Measurements from ENCODE around the gene TTC36.

Gene TTC36

DNA sequence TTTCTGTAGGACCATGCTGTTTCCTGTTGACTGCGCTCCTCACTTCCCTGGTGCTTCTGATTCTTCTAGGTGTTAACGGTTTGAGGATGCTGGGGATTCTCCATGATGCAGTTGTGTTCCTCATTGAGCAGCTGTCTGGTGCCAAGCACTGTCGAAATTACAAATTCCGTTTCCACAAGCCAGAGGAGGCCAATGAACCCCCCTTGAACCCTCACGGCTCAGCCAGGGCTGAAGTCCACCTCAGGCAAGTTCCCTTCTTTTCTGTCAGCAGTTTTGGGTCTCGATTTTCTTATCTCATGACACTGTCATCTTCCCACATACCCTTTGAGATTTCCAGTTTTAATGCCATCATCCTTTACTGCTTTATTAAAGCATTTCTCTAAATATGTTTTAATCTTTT is 7.7 kb upstream of the TTC36 start:
- no peak for TF ChIP-seq CTCF (IDR thresholded peaks at IDR 0.05; ENCODE audit: poor library complexity, severe bottlenecking)
- DNase-seq (ENCODE audit: low spot score), result no peak
- Histone ChIP-seq H3K27me3 (ENCODE audit: insufficient read depth, poor library complexity, severe bottlenecking) (no peaks in the 10 kb centered on the region), H3K27ac (ENCODE audit: poor library complexity, severe bottlenecking) (no peak overlapping the region), H3K4me1 (ENCODE audit: insufficient read depth, poor library complexity, severe bottlenecking) (no peaks in the 10 kb centered on the region), H3K9me3 (ENCODE audit: severe bottlenecking) (no peaks in the 10 kb centered on the region), H3K4me3 (ENCODE audit: severe bottlenecking) (no peak overlapping the region), H3K36me3 (ENCODE audit: low read depth) (peaks cover 87% of the 10 kb centered on the region)
- no peak for ATAC-seq (ENCODE audit: low read depth)

- H3K27me3 ChIP-seq (ENCODE audit: insufficient read depth, poor library complexity, severe bottlenecking), result no peaks in the 10 kb centered on the region
- no peaks in the 10 kb centered on the region for H3K9me3 ChIP-seq (ENCODE audit: severe bottlenecking)
- no peaks in the 10 kb centered on the region for H3K4me1 ChIP-seq (ENCODE audit: insufficient read depth, poor library complexity, severe bottlenecking)
- H3K36me3 ChIP-seq (ENCODE audit: low read depth), result peaks cover 65% of the 10 kb centered on the region
- TF ChIP-seq CTCF (IDR thresholded peaks at IDR 0.05; ENCODE audit: poor library complexity, severe bottlenecking), result no peak
- H3K4me3 ChIP-seq (ENCODE audit: severe bottlenecking), result no peak overlapping the region
- ATAC-seq (ENCODE audit: low read depth) (no peak; the same call in 2 of the 3 replicates), DNase-seq (ENCODE audit: low spot score) (no peak)
- H3K27ac ChIP-seq (ENCODE audit: poor library complexity, severe bottlenecking), result no peak overlapping the region
Observed at GRCh38 chr11:118521892-118522311, 5.4 kb upstream of the TTC36 start.

GRCh38 chr11:118522571-118523072 is 4.7 kb upstream of the TTC36 start:
- peak; percentile 68; the same call in 2 of the 3 replicates for ATAC-seq (ENCODE audit: low read depth)
- DNase-seq (ENCODE audit: low spot score), result no peak
- peak; percentile 45 for TF ChIP-seq CTCF (IDR thresholded peaks at IDR 0.05; ENCODE audit: poor library complexity, severe bottlenecking)
- Histone ChIP-seq H3K4me3 (ENCODE audit: severe bottlenecking) (no peak overlapping the region), H3K4me1 (ENCODE audit: insufficient read depth, poor library complexity, severe bottlenecking) (no peaks in the 10 kb centered on the region), H3K9me3 (ENCODE audit: severe bottlenecking) (no peaks in the 10 kb centered on the region), H3K27me3 (ENCODE audit: insufficient read depth, poor library complexity, severe bottlenecking) (no peaks in the 10 kb centered on the region), H3K27ac (ENCODE audit: poor library complexity, severe bottlenecking) (no peak overlapping the region), H3K36me3 (ENCODE audit: low read depth) (peaks cover 61% of the 10 kb centered on the region)

DNA sequence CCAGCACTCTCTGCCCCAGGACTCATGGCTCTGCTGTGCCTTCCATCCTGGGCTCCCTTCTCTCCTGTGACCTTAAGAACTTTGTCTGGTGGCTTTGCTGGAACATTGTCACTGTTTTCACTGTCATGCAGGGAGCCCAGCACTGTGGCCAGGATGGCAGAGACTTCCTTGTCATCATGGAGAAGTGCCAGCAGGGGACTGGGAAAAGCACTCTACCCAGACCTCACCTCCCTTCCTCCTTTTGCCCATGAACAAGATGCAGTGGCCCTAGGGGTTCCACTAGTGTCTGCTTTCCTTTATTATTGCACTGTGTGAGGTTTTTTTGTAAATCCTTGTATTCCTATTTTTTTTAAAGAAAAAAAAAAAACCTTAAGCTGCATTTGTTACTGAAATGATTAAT is 2.9 kb upstream of the TTC36 start:
- ATAC-seq (ENCODE audit: low read depth) (no peak), DNase-seq (ENCODE audit: low spot score) (no peak)
- Histone ChIP-seq H3K27ac (ENCODE audit: poor library complexity, severe bottlenecking) (no peak overlapping the region), H3K4me1 (ENCODE audit: insufficient read depth, poor library complexity, severe bottlenecking) (no peaks in the 10 kb centered on the region), H3K27me3 (ENCODE audit: insufficient read depth, poor library complexity, severe bottlenecking) (no peaks in the 10 kb centered on the region), H3K4me3 (ENCODE audit: severe bottlenecking) (no peak overlapping the region), H3K9me3 (ENCODE audit: severe bottlenecking) (no peaks in the 10 kb centered on the region), H3K36me3 (ENCODE audit: low read depth) (peaks cover 46% of the 10 kb centered on the region)
- TF ChIP-seq CTCF (IDR thresholded peaks at IDR 0.05; ENCODE audit: poor library complexity, severe bottlenecking), result no peak

- H3K9me3 ChIP-seq (ENCODE audit: severe bottlenecking), result no peaks in the 10 kb centered on the region
- H3K4me1 ChIP-seq (ENCODE audit: insufficient read depth, poor library complexity, severe bottlenecking), result peaks cover 5% of the 10 kb centered on the region
- DNase-seq (ENCODE audit: low spot score), result no peak
- ATAC-seq (ENCODE audit: low read depth), result no peak
- H3K27ac ChIP-seq (ENCODE audit: poor library complexity, severe bottlenecking), result no peak overlapping the region
- no peak overlapping the region for H3K4me3 ChIP-seq (ENCODE audit: severe bottlenecking)
- H3K27me3 ChIP-seq (ENCODE audit: insufficient read depth, poor library complexity, severe bottlenecking), result no peaks in the 10 kb centered on the region
- H3K36me3 ChIP-seq (ENCODE audit: low read depth), result peaks cover 40% of the 10 kb centered on the region
- no peak for TF ChIP-seq CTCF (IDR thresholded peaks at IDR 0.05; ENCODE audit: poor library complexity, severe bottlenecking)
Observed at GRCh38 chr11:118524757-118525470, 2.4 kb upstream of the TTC36 start.
